Subcutaneous adipose tissue (tissue), 4 donors: ENCODE data around the gene FMN1. TPM values are rescaled to one million over a fixed set of nuclear protein-coding genes. Genes with fewer than 3 reads are reported as not detected.

Experiments
- CTCF ChIP-seq: fragments of 450-650 bp; IDR thresholded peaks from one replicate; pipeline ENCODE4 v1.5.1; 2016; ENCODE audit warnings: low read depth, mild to moderate bottlenecking, control low read depth, antibody characterized with exemption, moderate library complexity
- total RNA-seq, 4 donors: library from RNA; depleted of rRNA; stranded (reverse); fragments of >200 nt; gene quantifications; one replicate each; pipeline ENCODE4 v1.1.0, GENCODE V29; 2016

The FMN1 gene
- total RNA-seq, 4 donors from 2014 or later: 15.6 to 76.7 (median 53.9) TPM

- no peak for TF ChIP-seq CTCF
Observed at GRCh38 chr15:33111041-33111451, 83.5 kb downstream of the FMN1 start.

GRCh38 chr15:33109345-33109744, 85.2 kb downstream of the FMN1 start:
- TF ChIP-seq CTCF: no peak

GRCh38 chr15:33108518-33108917, 86.0 kb downstream of the FMN1 start:
- no peak for TF ChIP-seq CTCF

GRCh38 chr15:33107950-33108349, 86.6 kb downstream of the FMN1 start:
- TF ChIP-seq CTCF: no peak

GRCh38 chr15:33104212-33104611, 90.3 kb downstream of the FMN1 start:
- no peak for TF ChIP-seq CTCF

- no peak for TF ChIP-seq CTCF
Observed at GRCh38 chr15:33101036-33101435, 93.5 kb downstream of the FMN1 start.

GRCh38 chr15:33100314-33100713, 94.2 kb downstream of the FMN1 start:
- TF ChIP-seq CTCF: no peak
